ENCODE data around the gene SHROOM3. TPM values are rescaled to one million over a fixed set of nuclear protein-coding genes. Genes with fewer than 3 reads are reported as not detected.

Gene SHROOM3
- total and polyA plus RNA-seq, 10 donors = 0.37 to 23.9 (median 8.3) TPM

DNA sequence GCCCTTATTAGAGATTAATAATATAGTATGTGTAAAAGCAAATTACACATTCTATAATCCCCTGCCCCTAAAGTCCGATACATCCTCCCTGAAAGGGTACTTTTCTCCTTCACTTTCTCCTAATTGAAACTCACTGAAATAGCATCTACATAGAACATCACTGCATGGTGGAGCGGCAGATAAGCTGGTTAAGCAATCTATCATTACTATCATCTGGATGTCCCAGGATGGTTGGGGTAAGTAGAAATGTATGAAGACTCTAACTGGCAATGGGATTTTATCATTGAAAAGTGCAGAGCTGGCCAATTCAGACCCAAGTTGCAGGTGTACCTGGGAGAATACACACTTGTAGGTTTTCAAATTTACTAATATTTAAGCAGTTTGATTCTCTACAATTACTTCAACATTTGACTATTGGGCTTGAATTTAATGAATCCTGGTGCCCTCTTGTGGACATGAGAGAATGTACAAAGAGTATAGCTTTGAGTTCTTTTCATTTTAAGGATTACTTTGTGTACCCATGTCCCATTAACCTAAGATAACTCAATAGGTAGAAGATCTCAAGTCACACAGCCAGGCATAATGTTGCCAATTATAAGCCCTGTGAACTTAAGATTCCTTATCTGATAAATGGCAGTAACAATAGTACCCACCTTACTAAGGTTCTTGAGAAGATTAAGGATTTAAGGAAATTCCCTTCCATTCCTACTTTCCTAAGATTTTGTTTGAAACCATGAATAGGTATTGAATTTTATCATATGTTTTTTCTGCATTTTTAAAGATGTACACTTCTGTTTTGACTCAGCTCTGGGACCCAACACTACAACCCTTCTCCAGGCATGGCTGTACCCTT lies 69.8 kb downstream of the SHROOM3 start:
- intact Hi-C loops (cut with DNase I; ENCODE audit: low total_unique reads) = loop anchor here (5.0 kb wide), 1 partner anchor 328 kb away; no protein-coding TSS in a partner anchor
- peaks cover 0 to 3% (median 0%) of the 10 kb centered on the region in 6 donors for H3K4me1 ChIP-seq
- DNase-seq = no peak
- TF ChIP-seq, protein P1, sequence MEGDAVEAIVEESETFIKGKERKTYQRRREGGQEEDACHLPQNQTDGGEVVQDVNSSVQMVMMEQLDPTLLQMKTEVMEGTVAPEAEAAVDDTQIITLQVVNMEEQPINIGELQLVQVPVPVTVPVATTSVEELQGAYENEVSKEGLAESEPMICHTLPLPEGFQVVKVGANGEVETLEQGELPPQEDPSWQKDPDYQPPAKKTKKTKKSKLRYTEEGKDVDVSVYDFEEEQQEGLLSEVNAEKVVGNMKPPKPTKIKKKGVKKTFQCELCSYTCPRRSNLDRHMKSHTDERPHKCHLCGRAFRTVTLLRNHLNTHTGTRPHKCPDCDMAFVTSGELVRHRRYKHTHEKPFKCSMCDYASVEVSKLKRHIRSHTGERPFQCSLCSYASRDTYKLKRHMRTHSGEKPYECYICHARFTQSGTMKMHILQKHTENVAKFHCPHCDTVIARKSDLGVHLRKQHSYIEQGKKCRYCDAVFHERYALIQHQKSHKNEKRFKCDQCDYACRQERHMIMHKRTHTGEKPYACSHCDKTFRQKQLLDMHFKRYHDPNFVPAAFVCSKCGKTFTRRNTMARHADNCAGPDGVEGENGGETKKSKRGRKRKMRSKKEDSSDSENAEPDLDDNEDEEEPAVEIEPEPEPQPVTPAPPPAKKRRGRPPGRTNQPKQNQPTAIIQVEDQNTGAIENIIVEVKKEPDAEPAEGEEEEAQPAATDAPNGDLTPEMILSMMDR (IDR thresholded peaks at IDR 0.05 in 8 of 11, conservative IDR thresholded peaks at IDR 0.05 in 3 of 11) = peak in 10 of 11 experiments; percentile 12 to 68 (median 48)
- TF ChIP-seq POLR2A (IDR thresholded peaks at IDR 0.05) = no peak
- TF ChIP-seq POLR2AphosphoS5 (IDR thresholded peaks at IDR 0.05) = no peak
- no peak overlapping the region for H3K27ac ChIP-seq
- no peaks in the 10 kb centered on the region for H3K9me3 ChIP-seq
- no peak overlapping the region for H3K4me3 ChIP-seq
- WGBS, 5 donors = 73 to 82% (median 76%) methylated on average over 2 of the region's 2 CpGs
- H3K36me3 ChIP-seq = no peaks in the 10 kb centered on the region
- peaks cover 0 to 8% (median 0%) of the 10 kb centered on the region in 7 donors for H3K27me3 ChIP-seq (replicated peaks in 1 of 7)

- Histone ChIP-seq H3K9me3 (peaks cover 0 to 10% (median 5%) of the 10 kb centered on the region in 8 donors), H3K27ac (peak overlapping the region in 1 of 8 donors; percentile 3), H3K4me1 (peaks cover 0 to 7% (median 0%) of the 10 kb centered on the region in 6 donors), H3K4me3 (no peak overlapping the region), H3K27me3 (replicated peaks in 1 of 7) (no peaks in the 10 kb centered on the region), H3K36me3 (no peaks in the 10 kb centered on the region)
- intact Hi-C loops (cut with DNase I; ENCODE audit: low total_unique reads) = loop anchor here (10.0 kb wide), 1 partner anchor 693 kb away; no protein-coding TSS in a partner anchor
- WGBS, 5 donors = 50 to 69% (median 65%) methylated on average over 1 of the region's 1 CpG
- TF ChIP-seq, protein P1 (IDR thresholded peaks at IDR 0.05 in 8 of 11, conservative IDR thresholded peaks at IDR 0.05 in 3 of 11) = no peak
- TF ChIP-seq POLR2AphosphoS5 (IDR thresholded peaks at IDR 0.05) (no peak), POLR2A (IDR thresholded peaks at IDR 0.05) (no peak)
- no peak for DNase-seq
Measured at GRCh38 chr4:76511947-76512346, 76.9 kb downstream of the SHROOM3 start.

DNA sequence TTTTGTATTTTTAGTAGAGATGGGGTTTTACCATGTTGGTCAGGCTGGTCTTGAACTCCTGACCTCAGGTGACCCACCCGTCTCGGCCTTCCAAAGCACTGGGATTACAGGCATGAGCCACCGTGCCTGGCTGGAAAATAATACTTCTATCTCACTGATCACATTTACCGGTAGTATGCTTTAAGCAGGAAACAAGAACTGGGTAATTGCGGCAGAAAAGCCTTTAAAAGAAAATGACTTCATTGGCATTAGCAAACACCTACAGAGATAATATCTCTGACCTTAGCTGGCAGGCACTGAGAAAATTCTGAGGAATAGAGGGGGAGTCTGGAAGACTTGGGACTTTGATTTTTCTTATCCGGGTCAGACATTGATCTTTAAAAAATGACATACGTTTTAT lies 78.5 kb downstream of the SHROOM3 start:
- intact Hi-C loops (cut with DNase I; ENCODE audit: low total_unique reads) = loop anchor here (10.0 kb wide), 1 partner anchor 691 kb away; no protein-coding TSS in a partner anchor
- Histone ChIP-seq H3K4me1 (peaks cover 0 to 11% (median 0%) of the 10 kb centered on the region in 6 donors), H3K36me3 (no peaks in the 10 kb centered on the region), H3K27ac (no peak overlapping the region), H3K27me3 (replicated peaks in 1 of 7) (no peaks in the 10 kb centered on the region), H3K4me3 (no peak overlapping the region), H3K9me3 (peaks cover 0 to 10% (median 5%) of the 10 kb centered on the region in 8 donors)
- TF ChIP-seq, protein P1 (IDR thresholded peaks at IDR 0.05 in 8 of 11, conservative IDR thresholded peaks at IDR 0.05 in 3 of 11) = no peak
- TF ChIP-seq POLR2AphosphoS5 (IDR thresholded peaks at IDR 0.05) (no peak), POLR2A (IDR thresholded peaks at IDR 0.05) (no peak)
- DNase-seq = no peak
- 73 to 93% (median 83%) methylated on average over 7 of the region's 7 CpGs for WGBS, 5 donors

GRCh38 chr4:76514087-76514486 lies 79.1 kb downstream of the SHROOM3 start:
- no peak for DNase-seq
- Histone ChIP-seq H3K4me3 (no peak overlapping the region), H3K36me3 (no peaks in the 10 kb centered on the region), H3K9me3 (peaks cover 0 to 10% (median 5%) of the 10 kb centered on the region in 8 donors), H3K27me3 (replicated peaks in 1 of 7) (no peaks in the 10 kb centered on the region), H3K27ac (no peak overlapping the region), H3K4me1 (peaks cover 0 to 11% (median 0%) of the 10 kb centered on the region in 6 donors)
- intact Hi-C loops (cut with DNase I; ENCODE audit: low total_unique reads) = loop anchor here (10.0 kb wide), 1 partner anchor 691 kb away; no protein-coding TSS in a partner anchor
- TF ChIP-seq POLR2A (IDR thresholded peaks at IDR 0.05) (no peak), POLR2AphosphoS5 (IDR thresholded peaks at IDR 0.05) (no peak)
- TF ChIP-seq, protein P1 (IDR thresholded peaks at IDR 0.05 in 8 of 11, conservative IDR thresholded peaks at IDR 0.05 in 3 of 11) = no peak
